ENCODE data around the gene LZTR1.
"Not testable (repeated sequence)": the region's sequence is repeated elsewhere in the genome, so short reads cannot be mapped to it uniquely, and the experiment has no call there.

LZTR1 gene

GRCh38 chr22:20981787-20982562, at the start of gene LZTR1:
Gene LZTR1 (plus strand): TSS chr22:20982297. CDS start chr22:20982372, 75 bp downstream.
- Histone ChIP-seq H3K4me1 (ENCODE audit: insufficient read depth, low read length) (no peaks in the 10 kb centered on the region; the same call in 1 of the 2 replicates), H3K36me3 (ENCODE audit: insufficient read depth, low read depth, low read length) (peaks cover 6% of the 10 kb centered on the region; the same call in 1 of the 2 replicates), H3K9me3 (ENCODE audit: insufficient read depth, low read depth, low read length) (peaks cover 8% of the 10 kb centered on the region; the same call in 1 of the 2 replicates), H3K27me3 (ENCODE audit: insufficient read depth, low read length) (peaks cover 37% of the 10 kb centered on the region), H3K27ac (ENCODE audit: low read length) (no peak within 1 kb of the TSS), H3K4me3 (ENCODE audit: low read length) (peak within 1 kb of the TSS; percentile 83), H3K9ac (ENCODE audit: low read depth, low read length) (peak within 1 kb of the TSS; percentile 74)

GRCh38 chr22:20933910-20934309, 48.2 kb upstream of the LZTR1 start:
- H3K4me1 ChIP-seq (ENCODE audit: insufficient read depth, low read length), result no peaks in the 10 kb centered on the region
- H3K9ac ChIP-seq (ENCODE audit: low read depth, low read length), result no peak overlapping the region
- no peaks in the 10 kb centered on the region for H3K27me3 ChIP-seq (ENCODE audit: insufficient read depth, low read length)
- no peak overlapping the region for H3K27ac ChIP-seq (ENCODE audit: low read length)
- H3K36me3 ChIP-seq (ENCODE audit: insufficient read depth, low read depth, low read length), result peaks cover 46% of the 10 kb centered on the region
- no peaks in the 10 kb centered on the region for H3K9me3 ChIP-seq (ENCODE audit: insufficient read depth, low read depth, low read length)
- no peak overlapping the region for H3K4me3 ChIP-seq (ENCODE audit: low read length)

- peaks cover 47% of the 10 kb centered on the region for H3K36me3 ChIP-seq (ENCODE audit: insufficient read depth, low read depth, low read length)
- not testable (repeated sequence) for H3K4me3 ChIP-seq (ENCODE audit: low read length); H3K9me3 ChIP-seq (ENCODE audit: insufficient read depth, low read depth, low read length); H3K27ac ChIP-seq (ENCODE audit: low read length); H3K9ac ChIP-seq (ENCODE audit: low read depth, low read length); H3K27me3 ChIP-seq (ENCODE audit: insufficient read depth, low read length); H3K4me1 ChIP-seq (ENCODE audit: insufficient read depth, low read length)
Observed at GRCh38 chr22:20935049-20935448, 47.0 kb upstream of the LZTR1 start.

GRCh38 chr22:20935780-20936539, 46.1 kb upstream of the LZTR1 start:
- H3K4me3 ChIP-seq (ENCODE audit: low read length); H3K27me3 ChIP-seq (ENCODE audit: insufficient read depth, low read length); H3K27ac ChIP-seq (ENCODE audit: low read length); H3K9ac ChIP-seq (ENCODE audit: low read depth, low read length); H3K4me1 ChIP-seq (ENCODE audit: insufficient read depth, low read length); H3K9me3 ChIP-seq (ENCODE audit: insufficient read depth, low read depth, low read length): not testable (repeated sequence)
- H3K36me3 ChIP-seq (ENCODE audit: insufficient read depth, low read depth, low read length), result peaks cover 54% of the 10 kb centered on the region

- no peak overlapping the region for H3K9ac ChIP-seq (ENCODE audit: low read depth, low read length)
- no peaks in the 10 kb centered on the region for H3K9me3 ChIP-seq (ENCODE audit: insufficient read depth, low read depth, low read length)
- no peaks in the 10 kb centered on the region for H3K27me3 ChIP-seq (ENCODE audit: insufficient read depth, low read length)
- peaks cover 53% of the 10 kb centered on the region for H3K36me3 ChIP-seq (ENCODE audit: insufficient read depth, low read depth, low read length)
- no peaks in the 10 kb centered on the region; the same call in 1 of the 2 replicates for H3K4me1 ChIP-seq (ENCODE audit: insufficient read depth, low read length)
- no peak overlapping the region for H3K27ac ChIP-seq (ENCODE audit: low read length)
- no peak overlapping the region for H3K4me3 ChIP-seq (ENCODE audit: low read length)
Observed at GRCh38 chr22:20937031-20937793, 44.9 kb upstream of the LZTR1 start.

- Histone ChIP-seq H3K4me1 (ENCODE audit: insufficient read depth, low read length) (no peaks in the 10 kb centered on the region; the same call in 1 of the 2 replicates), H3K9me3 (ENCODE audit: insufficient read depth, low read depth, low read length) (no peaks in the 10 kb centered on the region), H3K27ac (ENCODE audit: low read length) (no peak overlapping the region), H3K4me3 (ENCODE audit: low read length) (no peak overlapping the region), H3K36me3 (ENCODE audit: insufficient read depth, low read depth, low read length) (peaks cover 53% of the 10 kb centered on the region), H3K27me3 (ENCODE audit: insufficient read depth, low read length) (no peaks in the 10 kb centered on the region), H3K9ac (ENCODE audit: low read depth, low read length) (no peak overlapping the region)
Observed at GRCh38 chr22:20937794-20938671, 44.1 kb upstream of the LZTR1 start.

GRCh38 chr22:20939457-20940185, 42.5 kb upstream of the LZTR1 start:
- not testable (repeated sequence) for H3K27ac ChIP-seq (ENCODE audit: low read length); H3K4me1 ChIP-seq (ENCODE audit: insufficient read depth, low read length)
- peaks cover 41% of the 10 kb centered on the region for H3K36me3 ChIP-seq (ENCODE audit: insufficient read depth, low read depth, low read length)

GRCh38 chr22:20940186-20940651, 41.9 kb upstream of the LZTR1 start:
- H3K4me3 ChIP-seq (ENCODE audit: low read length), result no peak overlapping the region
- no peaks in the 10 kb centered on the region for H3K27me3 ChIP-seq (ENCODE audit: insufficient read depth, low read length)
- no peaks in the 10 kb centered on the region for H3K9me3 ChIP-seq (ENCODE audit: insufficient read depth, low read depth, low read length)
- peaks cover 35% of the 10 kb centered on the region for H3K36me3 ChIP-seq (ENCODE audit: insufficient read depth, low read depth, low read length)
- no peak overlapping the region for H3K9ac ChIP-seq (ENCODE audit: low read depth, low read length)
- H3K27ac ChIP-seq (ENCODE audit: low read length), result no peak overlapping the region
- no peaks in the 10 kb centered on the region; the same call in 1 of the 2 replicates for H3K4me1 ChIP-seq (ENCODE audit: insufficient read depth, low read length)

More at GRCh38 chr22:20939457-20940185, 42.5 kb upstream of the LZTR1 start:
- H3K4me3 ChIP-seq (ENCODE audit: low read length); H3K27me3 ChIP-seq (ENCODE audit: insufficient read depth, low read length); H3K9me3 ChIP-seq (ENCODE audit: insufficient read depth, low read depth, low read length); H3K9ac ChIP-seq (ENCODE audit: low read depth, low read length): not testable (repeated sequence)

- Histone ChIP-seq H3K9me3 (ENCODE audit: insufficient read depth, low read depth, low read length) (no peaks in the 10 kb centered on the region), H3K4me3 (ENCODE audit: low read length) (no peak overlapping the region), H3K9ac (ENCODE audit: low read depth, low read length) (no peak overlapping the region), H3K4me1 (ENCODE audit: insufficient read depth, low read length) (no peaks in the 10 kb centered on the region; the same call in 1 of the 2 replicates), H3K27me3 (ENCODE audit: insufficient read depth, low read length) (no peaks in the 10 kb centered on the region), H3K27ac (ENCODE audit: low read length) (no peak overlapping the region), H3K36me3 (ENCODE audit: insufficient read depth, low read depth, low read length) (peaks cover 33% of the 10 kb centered on the region)
Observed at GRCh38 chr22:20940904-20941385, 41.2 kb upstream of the LZTR1 start.

- H3K36me3 ChIP-seq (ENCODE audit: insufficient read depth, low read depth, low read length), result peaks cover 32% of the 10 kb centered on the region
- H3K9ac ChIP-seq (ENCODE audit: low read depth, low read length); H3K27me3 ChIP-seq (ENCODE audit: insufficient read depth, low read length); H3K27ac ChIP-seq (ENCODE audit: low read length); H3K4me3 ChIP-seq (ENCODE audit: low read length); H3K4me1 ChIP-seq (ENCODE audit: insufficient read depth, low read length); H3K9me3 ChIP-seq (ENCODE audit: insufficient read depth, low read depth, low read length): not testable (repeated sequence)
Observed at GRCh38 chr22:20942203-20942902, 39.7 kb upstream of the LZTR1 start.

Measured in iPS-20b (cell line).